ENCODE measurements around the gene PPAN. TPM values are rescaled to one million over a fixed set of nuclear protein-coding genes. Genes with fewer than 3 reads are reported as not detected.

PPAN gene
- total and polyA plus RNA-seq, 2 experiments from 2014 or later: 15.0 to 26.0 TPM

- no peaks in the 10 kb centered on the region for H3K79me2 ChIP-seq
- H3K9me2 ChIP-seq (replicated peaks; ENCODE audit: insufficient read depth): no peaks in the 10 kb centered on the region
- no peaks in the 10 kb centered on the region for H3K9me3 ChIP-seq (ENCODE audit: low read depth)
- WGBS (ENCODE audit: low lambda C conversion rate, missing lambda C conversion rate): 95% methylated on average over 39 of the region's 39 CpGs
- H3K27me3 ChIP-seq: no peaks in the 10 kb centered on the region
- TF ChIP-seq CTCF (IDR thresholded peaks at IDR 0.05; ENCODE audit: poor library complexity): no peak
- TF ChIP-seq EZH2phosphoT487 (IDR thresholded peaks at IDR 0.05; ENCODE audit: low read depth, severe bottlenecking, unreplicated experiment): no peak
- TF ChIP-seq EZH2 (IDR thresholded peaks at IDR 0.05; ENCODE audit: borderline replicate concordance): no peak
- no peak overlapping the region for H3K27ac ChIP-seq
- H2AFZ ChIP-seq: no peak overlapping the region
- no peak for DNase-seq (ENCODE audit: low spot score)
- H3K4me2 ChIP-seq: no peak overlapping the region
- no peak overlapping the region for H3K4me3 ChIP-seq
- H3K36me3 ChIP-seq (replicated peaks; ENCODE audit: insufficient read depth, low read depth): no peaks in the 10 kb centered on the region
- no peaks in the 10 kb centered on the region for H4K20me1 ChIP-seq (ENCODE audit: insufficient read depth, poor library complexity, severe bottlenecking)
- H3K4me1 ChIP-seq (ENCODE audit: insufficient read depth): no peaks in the 10 kb centered on the region
These were observed 29.6 kb downstream of the PPAN start for GRCh38 chr19:10135551-10136334.

- 96% methylated on average over 14 of the region's 14 CpGs for whole genome bisulfite sequencing (ENCODE audit: low lambda C conversion rate, missing lambda C conversion rate)
- H3K36me3 ChIP-seq (replicated peaks; ENCODE audit: insufficient read depth, low read depth): no peaks in the 10 kb centered on the region
- no peak for DNase-seq (ENCODE audit: low spot score)
- H2AFZ ChIP-seq: no peak overlapping the region
- no peaks in the 10 kb centered on the region for H3K4me1 ChIP-seq (ENCODE audit: insufficient read depth)
- no peaks in the 10 kb centered on the region for H3K79me2 ChIP-seq
- H3K27ac ChIP-seq: no peak overlapping the region
- no peaks in the 10 kb centered on the region for H3K9me2 ChIP-seq (replicated peaks; ENCODE audit: insufficient read depth)
- TF ChIP-seq CTCF (IDR thresholded peaks at IDR 0.05; ENCODE audit: poor library complexity): no peak
- no peak for TF ChIP-seq EZH2phosphoT487 (IDR thresholded peaks at IDR 0.05; ENCODE audit: low read depth, severe bottlenecking, unreplicated experiment)
- no peak for TF ChIP-seq EZH2 (IDR thresholded peaks at IDR 0.05; ENCODE audit: borderline replicate concordance)
- H3K4me2 ChIP-seq: no peak overlapping the region
- no peaks in the 10 kb centered on the region for H4K20me1 ChIP-seq (ENCODE audit: insufficient read depth, poor library complexity, severe bottlenecking)
- H3K27me3 ChIP-seq: no peaks in the 10 kb centered on the region
- H3K4me3 ChIP-seq: no peak overlapping the region
- H3K9me3 ChIP-seq (ENCODE audit: low read depth): no peaks in the 10 kb centered on the region
These were observed 30.8 kb downstream of the PPAN start for GRCh38 chr19:10136936-10137335.

- Histone ChIP-seq H3K9me3 (ENCODE audit: low read depth) (no peaks in the 10 kb centered on the region), H3K27me3 (no peaks in the 10 kb centered on the region), H3K27ac (no peak overlapping the region), H3K4me1 (ENCODE audit: insufficient read depth) (no peaks in the 10 kb centered on the region), H3K9me2 (replicated peaks; ENCODE audit: insufficient read depth) (no peaks in the 10 kb centered on the region), H3K4me2 (no peak overlapping the region), H2AFZ (no peak overlapping the region), H3K4me3 (no peak overlapping the region), H4K20me1 (ENCODE audit: insufficient read depth, poor library complexity, severe bottlenecking) (no peaks in the 10 kb centered on the region), H3K79me2 (no peaks in the 10 kb centered on the region), H3K36me3 (replicated peaks; ENCODE audit: insufficient read depth, low read depth) (no peaks in the 10 kb centered on the region)
- no peak for TF ChIP-seq EZH2 (IDR thresholded peaks at IDR 0.05; ENCODE audit: borderline replicate concordance)
- no peak for TF ChIP-seq EZH2phosphoT487 (IDR thresholded peaks at IDR 0.05; ENCODE audit: low read depth, severe bottlenecking, unreplicated experiment)
- TF ChIP-seq CTCF (IDR thresholded peaks at IDR 0.05; ENCODE audit: poor library complexity): no peak
- 95% methylated on average over 38 of the region's 38 CpGs for WGBS (ENCODE audit: low lambda C conversion rate, missing lambda C conversion rate)
- no peak for DNase-seq (ENCODE audit: low spot score)
These were observed 31.9 kb downstream of the PPAN start for GRCh38 chr19:10137751-10138682.
